Cerebellar nuclear complex (tissue), 1 donor: ENCODE measurements around the gene CEP85L.

ENCODE experiments used
- DNase-seq, 2 experiments: peaks; one replicate each; lab custom pipeline; 2025; lab: John Stamatoyannopoulos, UW

The CEP85L gene

GRCh38 chr6:118660218-118660569 lies 8.8 kb upstream of the CEP85L start:
- no peak for DNase-seq

- no peak for DNase-seq
Observed at GRCh38 chr6:118659513-118660217, 8.3 kb upstream of the CEP85L start.

- DNase-seq, result no peak
Observed at GRCh38 chr6:118656847-118657451, 5.6 kb upstream of the CEP85L start.

- DNase-seq, result no peak
Observed at GRCh38 chr6:118652051-118652615, 742 bp upstream of the CEP85L start.

GRCh38 chr6:118650582-118651281 lies 659 bp downstream of the CEP85L start:
- DNase-seq, result no peak

GRCh38 chr6:118649918-118650581 lies 1.3 kb downstream of the CEP85L start:
- DNase-seq, result no peak

- DNase-seq, result no peak
Observed at GRCh38 chr6:118648866-118649554, 2.4 kb downstream of the CEP85L start.

- no peak for DNase-seq
Observed at GRCh38 chr6:118646977-118647376, 4.4 kb downstream of the CEP85L start.

- DNase-seq, result no peak
Observed at GRCh38 chr6:118645395-118645794, 6.0 kb downstream of the CEP85L start.

- no peak for DNase-seq
Observed at GRCh38 chr6:118644007-118644406, 7.4 kb downstream of the CEP85L start.

GRCh38 chr6:118641042-118641441 lies 10.3 kb downstream of the CEP85L start:
- no peak for DNase-seq

GRCh38 chr6:118639054-118639964 lies 12.1 kb downstream of the CEP85L start:
- no peak for DNase-seq

- no peak for DNase-seq
Observed at GRCh38 chr6:118638288-118638687, 13.1 kb downstream of the CEP85L start.

- no peak for DNase-seq
Observed at GRCh38 chr6:118635909-118636735, 15.3 kb downstream of the CEP85L start.

GRCh38 chr6:118632359-118632758 lies 19.0 kb downstream of the CEP85L start:
- no peak for DNase-seq

GRCh38 chr6:118630923-118631322 lies 20.5 kb downstream of the CEP85L start:
- no peak for DNase-seq

- no peak for DNase-seq
Observed at GRCh38 chr6:118630067-118630466, 21.3 kb downstream of the CEP85L start.

- no peak for DNase-seq
Observed at GRCh38 chr6:118627724-118628123, 23.7 kb downstream of the CEP85L start.

- DNase-seq, result no peak
Observed at GRCh38 chr6:118625833-118626232, 25.6 kb downstream of the CEP85L start.
